ENCODE measurements around the gene ARL17A.
"Not testable (repeated sequence)": the region's sequence is repeated elsewhere in the genome, so short reads cannot be mapped to it uniquely, and the experiment has no call there.

The ARL17A gene

DNA sequence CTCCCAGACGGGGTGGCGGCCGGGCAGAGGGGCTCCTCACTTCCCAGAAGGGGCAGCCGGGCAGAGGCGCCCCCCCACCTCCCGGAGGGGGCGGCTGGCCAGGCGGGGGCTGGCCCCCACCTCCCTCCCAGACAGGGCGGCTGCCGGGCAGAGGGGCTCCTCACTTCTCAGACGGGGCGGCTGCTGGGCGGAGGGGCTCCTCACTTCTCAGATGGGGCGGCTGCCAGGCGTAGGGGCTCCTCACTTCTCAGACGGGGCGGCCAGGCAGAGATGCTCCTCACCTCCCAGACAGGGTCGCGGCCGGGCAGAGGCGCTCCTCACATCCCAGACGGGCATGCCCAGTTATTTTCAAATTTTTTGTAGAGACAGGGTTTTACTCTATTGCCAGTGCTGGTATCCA lies 44.8 kb downstream of the ARL17A start:
- DNase-seq: not testable (repeated sequence)

GRCh38 chr17:46512168-46512567 lies 67.3 kb downstream of the ARL17A start, which contains the start of gene LRRC37A2:
TSS of gene LRRC37A2 (plus strand) at chr17:46512468. CDS start at chr17:46512713, 245 bp downstream.
- DNase-seq: not testable (repeated sequence)

DNA sequence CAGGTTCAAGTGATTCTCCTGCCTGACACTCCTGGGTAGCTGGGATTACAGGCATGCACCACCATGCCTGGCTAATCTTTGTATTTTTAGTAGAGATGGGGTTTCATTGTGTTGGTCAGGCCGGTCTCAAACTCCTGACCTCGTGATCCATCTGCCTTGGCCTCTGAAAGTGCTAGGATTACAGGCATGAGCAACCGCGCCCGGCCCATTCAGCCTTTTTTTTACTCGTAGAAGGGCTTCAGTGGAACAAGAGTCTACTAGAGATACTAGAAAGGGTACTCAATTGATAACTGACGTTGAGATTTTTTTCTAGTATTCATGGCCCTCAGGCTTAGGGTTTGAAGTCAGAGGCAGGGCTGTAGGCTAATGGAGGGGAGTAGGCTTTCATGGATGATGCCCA lies 73.6 kb downstream of the ARL17A start:
- DNase-seq: not testable (repeated sequence)

- not testable (repeated sequence) for DNase-seq
Measured at GRCh38 chr17:46499437-46500139, 79.9 kb downstream of the ARL17A start.

GRCh38 chr17:46492021-46492420 lies 87.5 kb downstream of the ARL17A start:
- DNase-seq: not testable (repeated sequence)

DNA sequence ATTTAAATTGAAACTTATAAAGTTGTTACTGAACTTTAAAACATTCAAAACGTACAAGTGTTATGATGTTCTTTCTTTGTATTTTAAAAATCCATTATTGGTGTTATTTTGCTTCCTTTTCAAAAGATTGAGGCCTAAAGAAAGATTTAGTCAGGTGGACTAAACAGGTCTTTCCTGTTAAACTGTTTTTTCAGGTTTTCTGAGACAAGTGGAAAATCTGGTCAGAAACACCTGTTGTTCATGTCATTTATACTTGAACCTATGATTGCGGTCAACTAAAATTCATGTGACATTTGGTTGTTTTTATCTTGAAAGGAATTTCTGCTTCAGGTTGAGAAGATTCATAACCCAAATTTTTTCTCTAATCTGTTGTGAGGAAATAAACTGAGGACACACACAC lies 98.2 kb downstream of the ARL17A start:
- not testable (repeated sequence) for DNase-seq

GRCh38 chr17:46478823-46479222 lies 100.7 kb downstream of the ARL17A start:
- not testable (repeated sequence) for DNase-seq

- DNase-seq: not testable (repeated sequence)
Measured at GRCh38 chr17:46475583-46475982, 103.9 kb downstream of the ARL17A start.

GRCh38 chr17:46474489-46474888 lies 105.0 kb downstream of the ARL17A start:
- DNase-seq: not testable (repeated sequence)

DNA sequence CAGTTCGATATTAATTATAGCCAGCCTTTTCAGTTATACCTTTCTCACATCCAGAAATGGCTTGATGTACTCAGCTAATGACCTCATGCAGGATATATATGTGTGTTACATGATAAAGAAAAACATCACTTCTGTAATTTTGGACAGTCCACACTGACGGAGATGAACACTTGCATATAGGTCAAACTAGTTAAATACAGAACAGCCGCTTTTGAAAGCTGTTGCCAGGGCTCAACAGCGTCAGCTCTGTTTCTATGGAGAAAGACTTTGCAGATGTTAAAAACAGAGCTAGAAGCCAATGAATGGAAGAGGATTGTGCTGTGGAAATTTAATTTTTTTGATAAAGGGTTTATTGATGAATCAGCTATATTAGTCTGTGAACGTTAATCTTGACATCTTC lies 111.9 kb downstream of the ARL17A start:
- DNase-seq: not testable (repeated sequence)
